ENCODE data around the gene CLEC7A.

DNA sequence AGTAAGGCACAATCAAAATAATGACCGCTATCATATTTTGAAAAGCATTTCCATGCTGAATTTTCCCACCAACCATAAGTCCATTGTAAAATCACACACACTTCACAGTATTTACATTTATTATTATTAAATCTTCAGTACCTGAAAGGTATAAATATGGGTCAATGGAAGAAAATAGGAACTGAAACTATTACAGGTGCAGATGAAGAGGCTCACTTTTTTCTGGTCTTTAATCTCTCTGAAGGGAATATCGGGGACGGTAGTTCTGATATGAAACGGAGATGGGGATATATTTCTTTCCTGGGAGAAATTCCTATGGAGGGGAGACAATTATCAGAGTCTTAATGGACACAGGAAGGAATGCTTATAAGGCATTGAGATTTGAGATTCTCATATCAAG lies 59.6 kb downstream of the CLEC7A start:
- TF ChIP-seq, protein P1, sequence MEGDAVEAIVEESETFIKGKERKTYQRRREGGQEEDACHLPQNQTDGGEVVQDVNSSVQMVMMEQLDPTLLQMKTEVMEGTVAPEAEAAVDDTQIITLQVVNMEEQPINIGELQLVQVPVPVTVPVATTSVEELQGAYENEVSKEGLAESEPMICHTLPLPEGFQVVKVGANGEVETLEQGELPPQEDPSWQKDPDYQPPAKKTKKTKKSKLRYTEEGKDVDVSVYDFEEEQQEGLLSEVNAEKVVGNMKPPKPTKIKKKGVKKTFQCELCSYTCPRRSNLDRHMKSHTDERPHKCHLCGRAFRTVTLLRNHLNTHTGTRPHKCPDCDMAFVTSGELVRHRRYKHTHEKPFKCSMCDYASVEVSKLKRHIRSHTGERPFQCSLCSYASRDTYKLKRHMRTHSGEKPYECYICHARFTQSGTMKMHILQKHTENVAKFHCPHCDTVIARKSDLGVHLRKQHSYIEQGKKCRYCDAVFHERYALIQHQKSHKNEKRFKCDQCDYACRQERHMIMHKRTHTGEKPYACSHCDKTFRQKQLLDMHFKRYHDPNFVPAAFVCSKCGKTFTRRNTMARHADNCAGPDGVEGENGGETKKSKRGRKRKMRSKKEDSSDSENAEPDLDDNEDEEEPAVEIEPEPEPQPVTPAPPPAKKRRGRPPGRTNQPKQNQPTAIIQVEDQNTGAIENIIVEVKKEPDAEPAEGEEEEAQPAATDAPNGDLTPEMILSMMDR (IDR thresholded peaks at IDR 0.05) = no peak
- no peak for TF ChIP-seq POLR2A (IDR thresholded peaks at IDR 0.05)

Measured in uterus (tissue), 2 donors.